ENCODE measurements around the gene SPRR1B. TPM values are rescaled to one million over a fixed set of nuclear protein-coding genes. Genes with fewer than 3 reads are reported as not detected.

Gene SPRR1B
- total RNA-seq, 1 experiment from 2014 or later, result 0.66 TPM

DNA sequence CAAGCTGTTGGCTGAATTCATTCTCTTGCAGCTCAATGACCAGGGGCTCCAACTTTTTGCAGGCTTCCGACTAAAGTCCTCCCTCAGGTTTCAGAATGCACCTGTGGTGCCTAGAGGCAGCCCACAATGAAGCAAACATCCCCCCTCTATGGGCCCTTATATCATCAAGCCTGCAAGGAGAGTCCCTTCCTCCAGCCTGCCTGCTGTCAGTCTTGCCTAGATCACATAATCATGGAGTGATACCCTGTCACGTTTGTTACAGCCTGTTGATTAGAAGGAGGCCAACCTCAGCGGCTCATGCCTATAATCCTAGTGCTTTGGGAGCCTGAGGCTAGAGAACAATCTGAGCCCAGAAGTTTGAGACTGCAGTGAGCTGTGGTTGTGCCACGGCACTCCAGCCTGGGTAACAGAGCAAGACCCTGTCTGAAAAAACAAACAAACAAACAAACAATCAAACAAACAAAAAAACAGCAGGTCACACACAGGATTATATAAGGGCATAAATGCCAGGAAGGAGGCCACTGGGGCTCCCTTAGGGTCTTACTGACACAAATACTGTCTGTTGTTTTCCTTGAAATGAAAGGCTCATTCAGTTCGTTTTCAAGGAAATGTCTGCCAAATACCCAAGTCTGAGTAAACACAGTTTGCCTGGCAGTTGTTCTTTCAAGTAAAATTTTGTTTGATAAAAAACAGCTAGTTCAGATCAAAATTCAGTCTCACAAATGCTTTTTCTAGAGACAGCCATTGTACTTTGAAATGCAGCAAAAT is 34.2 kb upstream of the SPRR1B start:
- peaks cover 28% of the 10 kb centered on the region; the same call in 1 of the 2 replicates for H3K27me3 ChIP-seq (ENCODE audit: insufficient read depth, low read length)
- H3K9me2 ChIP-seq (ENCODE audit: insufficient read depth), result no peaks in the 10 kb centered on the region
- H3K9me3 ChIP-seq (ENCODE audit: control insufficient read depth in 1 of 2, insufficient read depth in 1 of 2, low read depth in 1 of 2, low read length in 2 of 2), result no peaks in the 10 kb centered on the region
- H3K4me3 ChIP-seq (replicated peaks in 1 of 2; ENCODE audit: low read depth in 1 of 2, low read length in 2 of 2), result no peak overlapping the region
- peaks cover 0 to 10% of the 10 kb centered on the region in 2 experiments; a peak in 1 of 4 replicates for H3K4me1 ChIP-seq (ENCODE audit: control insufficient read depth in 1 of 2, insufficient read depth in 2 of 2, low read length in 2 of 2)
- H3K27ac ChIP-seq (ENCODE audit: low read depth, low read length), result no peak overlapping the region
- ATAC-seq, result no peak
- no peak overlapping the region for H3K4me2 ChIP-seq (ENCODE audit: low read length)
- H3K36me3 ChIP-seq (ENCODE audit: control insufficient read depth in 1 of 2, insufficient read depth in 2 of 2, low read length in 2 of 2), result no peaks in the 10 kb centered on the region
- intact Hi-C loops (cut with micrococcal nuclease), result no loop called here
- no peaks in the 10 kb centered on the region for H4K20me1 ChIP-seq (ENCODE audit: insufficient read depth)
- no peak for DNase-seq (ENCODE audit: low read depth, low spot score)
- H3K79me2 ChIP-seq (ENCODE audit: insufficient read depth, low read length), result no peaks in the 10 kb centered on the region
- no TSS peak for BruUV-seq (replicated peaks)
- H2AFZ ChIP-seq (ENCODE audit: low read depth, low read length, poor library complexity, severe bottlenecking), result no peak overlapping the region
- ChIA-PET CTCF (no interaction called here), RAD21 (ENCODE audit: low non-redundant PET in 1 of 2, low total read pairs in 2 of 2, uncharacterized antibody in 2 of 2, unreplicated experiment in 2 of 2) (no interaction called here), POLR2A (no interaction called here)
- TF ChIP-seq, protein P1, sequence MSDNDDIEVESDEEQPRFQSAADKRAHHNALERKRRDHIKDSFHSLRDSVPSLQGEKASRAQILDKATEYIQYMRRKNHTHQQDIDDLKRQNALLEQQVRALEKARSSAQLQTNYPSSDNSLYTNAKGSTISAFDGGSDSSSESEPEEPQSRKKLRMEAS (IDR thresholded peaks at IDR 0.05), result no peak
- TF ChIP-seq, protein P2, sequence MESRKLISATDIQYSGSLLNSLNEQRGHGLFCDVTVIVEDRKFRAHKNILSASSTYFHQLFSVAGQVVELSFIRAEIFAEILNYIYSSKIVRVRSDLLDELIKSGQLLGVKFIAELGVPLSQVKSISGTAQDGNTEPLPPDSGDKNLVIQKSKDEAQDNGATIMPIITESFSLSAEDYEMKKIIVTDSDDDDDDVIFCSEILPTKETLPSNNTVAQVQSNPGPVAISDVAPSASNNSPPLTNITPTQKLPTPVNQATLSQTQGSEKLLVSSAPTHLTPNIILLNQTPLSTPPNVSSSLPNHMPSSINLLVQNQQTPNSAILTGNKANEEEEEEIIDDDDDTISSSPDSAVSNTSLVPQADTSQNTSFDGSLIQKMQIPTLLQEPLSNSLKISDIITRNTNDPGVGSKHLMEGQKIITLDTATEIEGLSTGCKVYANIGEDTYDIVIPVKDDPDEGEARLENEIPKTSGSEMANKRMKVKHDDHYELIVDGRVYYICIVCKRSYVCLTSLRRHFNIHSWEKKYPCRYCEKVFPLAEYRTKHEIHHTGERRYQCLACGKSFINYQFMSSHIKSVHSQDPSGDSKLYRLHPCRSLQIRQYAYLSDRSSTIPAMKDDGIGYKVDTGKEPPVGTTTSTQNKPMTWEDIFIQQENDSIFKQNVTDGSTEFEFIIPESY (IDR thresholded peaks at IDR 0.05; ENCODE audit: extremely low read depth, insufficient replicate concordance, low read length), result no peak
- TF ChIP-seq SP1 (IDR thresholded peaks at IDR 0.05; ENCODE audit: low read depth), result no peak
- no peak for TF ChIP-seq EGR1 (IDR thresholded peaks at IDR 0.05; ENCODE audit: low read depth)
- TF ChIP-seq YY1 (IDR thresholded peaks at IDR 0.05; ENCODE audit: extremely low read depth, insufficient replicate concordance, low read depth, low read length), result no peak
- no peak for TF ChIP-seq CBX3 (IDR thresholded peaks at IDR 0.05; ENCODE audit: low read depth)
- TF ChIP-seq POLR2AphosphoS5 (IDR thresholded peaks at IDR 0.05; ENCODE audit: low read depth, low read length), result no peak
- no peak for TF ChIP-seq EZH2phosphoT487 (IDR thresholded peaks at IDR 0.05; ENCODE audit: borderline replicate concordance)
- no peak for TF ChIP-seq ELF1 (IDR thresholded peaks at IDR 0.05; ENCODE audit: borderline replicate concordance, low read depth)
- TF ChIP-seq, protein P3, sequence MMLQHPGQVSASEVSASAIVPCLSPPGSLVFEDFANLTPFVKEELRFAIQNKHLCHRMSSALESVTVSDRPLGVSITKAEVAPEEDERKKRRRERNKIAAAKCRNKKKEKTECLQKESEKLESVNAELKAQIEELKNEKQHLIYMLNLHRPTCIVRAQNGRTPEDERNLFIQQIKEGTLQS (IDR thresholded peaks at IDR 0.05), result no peak
- no peak for TF ChIP-seq SIN3A (IDR thresholded peaks at IDR 0.05; ENCODE audit: low read depth)
- no peak for TF ChIP-seq ZFX (IDR thresholded peaks at IDR 0.05)
- TF ChIP-seq, protein P4, sequence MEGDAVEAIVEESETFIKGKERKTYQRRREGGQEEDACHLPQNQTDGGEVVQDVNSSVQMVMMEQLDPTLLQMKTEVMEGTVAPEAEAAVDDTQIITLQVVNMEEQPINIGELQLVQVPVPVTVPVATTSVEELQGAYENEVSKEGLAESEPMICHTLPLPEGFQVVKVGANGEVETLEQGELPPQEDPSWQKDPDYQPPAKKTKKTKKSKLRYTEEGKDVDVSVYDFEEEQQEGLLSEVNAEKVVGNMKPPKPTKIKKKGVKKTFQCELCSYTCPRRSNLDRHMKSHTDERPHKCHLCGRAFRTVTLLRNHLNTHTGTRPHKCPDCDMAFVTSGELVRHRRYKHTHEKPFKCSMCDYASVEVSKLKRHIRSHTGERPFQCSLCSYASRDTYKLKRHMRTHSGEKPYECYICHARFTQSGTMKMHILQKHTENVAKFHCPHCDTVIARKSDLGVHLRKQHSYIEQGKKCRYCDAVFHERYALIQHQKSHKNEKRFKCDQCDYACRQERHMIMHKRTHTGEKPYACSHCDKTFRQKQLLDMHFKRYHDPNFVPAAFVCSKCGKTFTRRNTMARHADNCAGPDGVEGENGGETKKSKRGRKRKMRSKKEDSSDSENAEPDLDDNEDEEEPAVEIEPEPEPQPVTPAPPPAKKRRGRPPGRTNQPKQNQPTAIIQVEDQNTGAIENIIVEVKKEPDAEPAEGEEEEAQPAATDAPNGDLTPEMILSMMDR (IDR thresholded peaks at IDR 0.05 in 2 of 3, conservative IDR thresholded peaks at IDR 0.05 in 1 of 3; ENCODE audit: borderline replicate concordance in 1 of 3, insufficient read depth in 1 of 3, low read depth in 2 of 3, low read length in 2 of 3), result no peak
- TF ChIP-seq JUND (IDR thresholded peaks at IDR 0.05), result no peak
- TF ChIP-seq POLR2A (IDR thresholded peaks at IDR 0.05; ENCODE audit: borderline replicate concordance, extremely low read depth, insufficient read depth, insufficient read length), result no peak
- no peak for TF ChIP-seq RAD21 (IDR thresholded peaks at IDR 0.05; ENCODE audit: low read depth)
- TF ChIP-seq EZH2 (IDR thresholded peaks at IDR 0.05), result no peak
- no peak overlapping the region for H3K9ac ChIP-seq (ENCODE audit: low read length)

Data from HCT116 (cell line).